ENCODE measurements around the gene MSL2.
"Not testable (repeated sequence)": the region's sequence is repeated elsewhere in the genome, so short reads cannot be mapped to it uniquely, and the experiment has no call there.

DNA sequence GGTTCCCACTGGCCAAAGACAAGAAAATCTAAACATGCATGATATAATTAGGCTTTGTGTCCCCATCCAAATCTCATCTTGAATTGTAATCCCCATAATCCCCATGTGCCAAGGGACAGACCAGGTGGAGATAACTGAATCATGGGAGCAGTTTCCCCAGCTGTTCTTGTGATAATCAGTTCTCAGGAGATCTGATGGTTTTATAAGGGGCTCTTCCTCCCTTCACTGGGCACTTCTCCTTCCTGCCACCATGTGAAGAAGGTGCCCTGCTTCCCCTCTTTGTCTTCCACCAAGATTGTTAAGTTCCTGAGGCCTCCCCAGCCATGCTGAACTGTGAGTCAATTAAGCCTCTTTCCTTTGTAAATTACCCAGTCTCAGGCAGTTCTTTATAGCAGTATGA is 32.5 kb downstream of the MSL2 start:
- TF ChIP-seq, protein P1, sequence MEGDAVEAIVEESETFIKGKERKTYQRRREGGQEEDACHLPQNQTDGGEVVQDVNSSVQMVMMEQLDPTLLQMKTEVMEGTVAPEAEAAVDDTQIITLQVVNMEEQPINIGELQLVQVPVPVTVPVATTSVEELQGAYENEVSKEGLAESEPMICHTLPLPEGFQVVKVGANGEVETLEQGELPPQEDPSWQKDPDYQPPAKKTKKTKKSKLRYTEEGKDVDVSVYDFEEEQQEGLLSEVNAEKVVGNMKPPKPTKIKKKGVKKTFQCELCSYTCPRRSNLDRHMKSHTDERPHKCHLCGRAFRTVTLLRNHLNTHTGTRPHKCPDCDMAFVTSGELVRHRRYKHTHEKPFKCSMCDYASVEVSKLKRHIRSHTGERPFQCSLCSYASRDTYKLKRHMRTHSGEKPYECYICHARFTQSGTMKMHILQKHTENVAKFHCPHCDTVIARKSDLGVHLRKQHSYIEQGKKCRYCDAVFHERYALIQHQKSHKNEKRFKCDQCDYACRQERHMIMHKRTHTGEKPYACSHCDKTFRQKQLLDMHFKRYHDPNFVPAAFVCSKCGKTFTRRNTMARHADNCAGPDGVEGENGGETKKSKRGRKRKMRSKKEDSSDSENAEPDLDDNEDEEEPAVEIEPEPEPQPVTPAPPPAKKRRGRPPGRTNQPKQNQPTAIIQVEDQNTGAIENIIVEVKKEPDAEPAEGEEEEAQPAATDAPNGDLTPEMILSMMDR (IDR thresholded peaks at IDR 0.05) = not testable (repeated sequence)
- not testable (repeated sequence) for TF ChIP-seq POLR2AphosphoS5 (IDR thresholded peaks at IDR 0.05)
